Panc1 (cell line): ENCODE measurements around the gene NKAIN4. TPM values are rescaled to one million over a fixed set of nuclear protein-coding genes. Genes with fewer than 3 reads are reported as not detected.

Source experiments
- ATAC-seq: fragments of 200-7000 bp; cut with Tn5 transposase; 2 replicates; pipeline ENCODE4 v1.9.1; 2020; ENCODE audit warnings: mild to moderate bottlenecking, moderate library complexity
- BruUV-seq: library from RNA; stranded (reverse); fragments of 400-500 nt; replicated peaks from 2 replicates; lab custom pipeline; 2021; lab: Mats Ljungman, UMichigan
- CTCF ChIA-PET: fragments of 300-600 bp; sonication (Branson Sonifier 250); formaldehyde crosslinking; loops from one replicate; lab custom pipeline; 2022; ENCODE audit warnings: antibody characterized with exemption; lab: Charles Lee
- POLR2A ChIA-PET: fragments of 300-600 bp; sonication (Branson Sonifier 250); formaldehyde crosslinking; loops from one replicate; lab custom pipeline; 2022; ENCODE audit warnings: antibody characterized with exemption; lab: Charles Lee
- DNase-seq: peaks from one replicate; pipeline ENCODE4 v3.0.0-alpha.2; 2010; ENCODE audit warnings: low read depth, low spot score
- H3K27ac ChIP-seq: 2 replicates; pipeline ENCODE4 v1.5.1; 2011; ENCODE audit warnings: mild to moderate bottlenecking, low read length, inconsistent platforms
- H3K27me3 ChIP-seq: fragments of 200-500 bp; sonication (Bioruptor generic); 2 replicates; pipeline ENCODE4 v1.6.0; 2014; ENCODE audit warnings: low read length, inconsistent platforms; ENCODE audit not compliant: control insufficient read depth, insufficient read depth
- H3K36me3 ChIP-seq: fragments of 200-500 bp; sonication (Bioruptor generic); 2 replicates; pipeline ENCODE4 v1.5.1; 2014; ENCODE audit warnings: inconsistent platforms, mild to moderate bottlenecking, low read length, moderate library complexity; ENCODE audit not compliant: control insufficient read depth, insufficient read depth
- H3K4me1 ChIP-seq: 2 replicates; pipeline ENCODE4 v1.5.1; 2011; ENCODE audit warnings: inconsistent platforms, mild to moderate bottlenecking, low read length, moderate library complexity; ENCODE audit not compliant: control insufficient read depth, insufficient read depth
- H3K4me3 ChIP-seq, 2 experiments: 2 replicates each; pipeline ENCODE4 v1.5.1; 2011 to 2012; ENCODE audit warnings: low read depth in 2 of 2, low read length in 2 of 2, mild to moderate bottlenecking in 2 of 2, inconsistent platforms in 1 of 2, moderate library complexity in 1 of 2
- H3K9me3 ChIP-seq: fragments of 200-500 bp; sonication (Bioruptor generic); 2 replicates; pipeline ENCODE4 v1.5.1; 2014; ENCODE audit warnings: low read depth, mild to moderate bottlenecking, inconsistent platforms, low read length, moderate library complexity; ENCODE audit not compliant: control insufficient read depth, insufficient read depth
- CTCF ChIP-seq: fragments of 450-650 bp; IDR thresholded peaks from 2 replicates; pipeline ENCODE4 v1.5.1; 2017; ENCODE audit warnings: mild to moderate bottlenecking
- POLR2AphosphoS5 ChIP-seq: IDR thresholded peaks from 2 replicates; pipeline ENCODE4 v1.6.1; 2012; ENCODE audit warnings: mild to moderate bottlenecking, low read depth, low read length, moderate library complexity
- SIN3A ChIP-seq: IDR thresholded peaks from 2 replicates; pipeline ENCODE4 v1.6.1; 2012; ENCODE audit warnings: low read depth, mild to moderate bottlenecking, low read length, moderate library complexity, borderline replicate concordance; ENCODE audit not compliant: insufficient read depth
- TCF7L2 ChIP-seq: IDR thresholded peaks from 2 replicates; pipeline ENCODE4 v1.6.1; 2011; ENCODE audit warnings: mild to moderate bottlenecking, low read depth, low read length, inconsistent platforms
- in situ Hi-C: cut with HindIII; loops from 2 replicates; pipeline ENCODE4 v1.10.0; 2016; ENCODE audit warnings: low sequenced_read_pairs, low pct_unique_long_range_greater_than_20kb
- intact Hi-C: fragments of 100-400 bp; cut with micrococcal nuclease; formaldehyde crosslinking; loops from one replicate; pipeline ENCODE4 v1.10.0; 2022; ENCODE audit not compliant: unreplicated experiment
- total RNA-seq: library from RNA; stranded (reverse); gene quantifications from one replicate; pipeline ENCODE4 v1.2.1, GENCODE V29; 2021; ENCODE audit not compliant: unreplicated experiment
- TF ChIP-seq, protein P1 (sequence below), 2 experiments: IDR thresholded peaks; 2 replicates each; pipeline ENCODE4 v1.6.1; 2011 to 2012; ENCODE audit warnings: low read depth in 2 of 2, control low read depth in 1 of 2, low read length in 1 of 2, mild to moderate bottlenecking in 1 of 2, moderate library complexity in 1 of 2; ENCODE audit not compliant: insufficient read depth in 1 of 2

NKAIN4 gene
- total RNA-seq, 1 experiment from 2014 or later, result 5.5 TPM

- ATAC-seq (no peak), DNase-seq (no peak)
- ChIA-PET CTCF (no interaction called here), POLR2A (no interaction called here)
- intact Hi-C loops, result no loop called here
- H3K9me3 ChIP-seq, result peaks cover 7% of the 10 kb centered on the region; the same call in 1 of the 2 replicates
- H3K36me3 ChIP-seq, result no peaks in the 10 kb centered on the region
- in situ Hi-C loops, result no loop called here
- no peak overlapping the region for H3K4me3 ChIP-seq
- BruUV-seq, result no TSS peak
- no peak overlapping the region for H3K27ac ChIP-seq
- 0 out of 2 replicates have a peak, but pooled peaks cover 2% of the 10 kb centered on the region for H3K27me3 ChIP-seq
- peaks cover 3% of the 10 kb centered on the region; the same call in 1 of the 2 replicates for H3K4me1 ChIP-seq
- TF ChIP-seq POLR2AphosphoS5 (no peak), CTCF (no peak), SIN3A (no peak), TCF7L2 (no peak)
- TF ChIP-seq, protein P1, sequence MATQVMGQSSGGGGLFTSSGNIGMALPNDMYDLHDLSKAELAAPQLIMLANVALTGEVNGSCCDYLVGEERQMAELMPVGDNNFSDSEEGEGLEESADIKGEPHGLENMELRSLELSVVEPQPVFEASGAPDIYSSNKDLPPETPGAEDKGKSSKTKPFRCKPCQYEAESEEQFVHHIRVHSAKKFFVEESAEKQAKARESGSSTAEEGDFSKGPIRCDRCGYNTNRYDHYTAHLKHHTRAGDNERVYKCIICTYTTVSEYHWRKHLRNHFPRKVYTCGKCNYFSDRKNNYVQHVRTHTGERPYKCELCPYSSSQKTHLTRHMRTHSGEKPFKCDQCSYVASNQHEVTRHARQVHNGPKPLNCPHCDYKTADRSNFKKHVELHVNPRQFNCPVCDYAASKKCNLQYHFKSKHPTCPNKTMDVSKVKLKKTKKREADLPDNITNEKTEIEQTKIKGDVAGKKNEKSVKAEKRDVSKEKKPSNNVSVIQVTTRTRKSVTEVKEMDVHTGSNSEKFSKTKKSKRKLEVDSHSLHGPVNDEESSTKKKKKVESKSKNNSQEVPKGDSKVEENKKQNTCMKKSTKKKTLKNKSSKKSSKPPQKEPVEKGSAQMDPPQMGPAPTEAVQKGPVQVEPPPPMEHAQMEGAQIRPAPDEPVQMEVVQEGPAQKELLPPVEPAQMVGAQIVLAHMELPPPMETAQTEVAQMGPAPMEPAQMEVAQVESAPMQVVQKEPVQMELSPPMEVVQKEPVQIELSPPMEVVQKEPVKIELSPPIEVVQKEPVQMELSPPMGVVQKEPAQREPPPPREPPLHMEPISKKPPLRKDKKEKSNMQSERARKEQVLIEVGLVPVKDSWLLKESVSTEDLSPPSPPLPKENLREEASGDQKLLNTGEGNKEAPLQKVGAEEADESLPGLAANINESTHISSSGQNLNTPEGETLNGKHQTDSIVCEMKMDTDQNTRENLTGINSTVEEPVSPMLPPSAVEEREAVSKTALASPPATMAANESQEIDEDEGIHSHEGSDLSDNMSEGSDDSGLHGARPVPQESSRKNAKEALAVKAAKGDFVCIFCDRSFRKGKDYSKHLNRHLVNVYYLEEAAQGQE (IDR thresholded peaks at IDR 0.05; ENCODE audit: insufficient read depth in 1 of 2, low read depth in 2 of 2, low read length in 1 of 2), result no peak
These were observed 47.4 kb upstream of the NKAIN4 start for GRCh38 chr20:63301671-63302070.

DNA sequence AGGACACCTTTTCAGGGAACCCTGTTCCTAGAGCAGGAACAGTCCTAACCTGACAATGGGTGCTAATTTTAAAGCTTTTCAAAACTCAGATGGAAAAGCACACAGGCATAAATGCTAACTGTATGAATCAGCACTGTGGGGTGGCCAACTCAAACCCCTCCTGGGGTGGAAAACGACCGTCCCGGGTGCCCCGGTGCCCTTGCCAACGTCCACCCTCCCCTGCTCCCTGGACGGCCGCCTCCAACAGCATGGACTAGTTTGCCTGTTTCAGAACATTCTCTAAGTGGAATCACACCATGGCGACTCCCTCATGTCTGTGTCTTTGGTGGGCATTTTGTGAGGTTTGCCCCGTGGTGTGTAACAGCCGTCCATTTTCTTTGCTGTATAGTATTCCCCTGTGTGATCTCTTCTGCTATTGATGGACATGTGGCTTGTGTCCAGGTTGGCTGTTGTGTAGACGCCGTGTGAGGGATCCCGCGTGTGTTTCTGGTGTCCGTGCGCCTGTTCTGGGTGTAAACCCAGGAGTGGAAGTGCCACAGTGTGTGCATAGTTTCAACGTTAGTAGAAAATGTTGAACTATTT lies 44.6 kb upstream of the NKAIN4 start:
- CTCF ChIA-PET, result no interaction called here
- intact Hi-C loops, result no loop called here
- in situ Hi-C loops, result loop anchor here (25.0 kb wide), 1 partner anchor 88 kb away; no protein-coding TSS in a partner anchor
- H3K9me3 ChIP-seq, result peaks cover 7% of the 10 kb centered on the region; the same call in 1 of the 2 replicates
- no peak for DNase-seq
- no peak for TF ChIP-seq TCF7L2
- TF ChIP-seq CTCF, result no peak
- TF ChIP-seq, protein P1 (IDR thresholded peaks at IDR 0.05; ENCODE audit: insufficient read depth in 1 of 2, low read depth in 2 of 2, low read length in 1 of 2), result no peak
- TF ChIP-seq SIN3A, result no peak
- TF ChIP-seq POLR2AphosphoS5, result no peak
- ATAC-seq, result no peak
- no peak overlapping the region for H3K27ac ChIP-seq
- H3K36me3 ChIP-seq, result no peaks in the 10 kb centered on the region
- no peak overlapping the region for H3K4me3 ChIP-seq
- POLR2A ChIA-PET, result no interaction called here
- H3K4me1 ChIP-seq, result no peaks in the 10 kb centered on the region; the same call in 1 of the 2 replicates
- no TSS peak for BruUV-seq
- H3K27me3 ChIP-seq, result 0 out of 2 replicates have a peak, but pooled peaks cover 2% of the 10 kb centered on the region
